H1 (cell line): ENCODE results near the gene FAM149B1. TPM values are rescaled to one million over a fixed set of nuclear protein-coding genes. Genes with fewer than 3 reads are reported as not detected.

Experiments
- CTCF ChIA-PET: fragments of 300-600 bp; sonication (Branson Sonifier 250); formaldehyde crosslinking; loops from one replicate; lab custom pipeline; 2021; ENCODE audit not compliant: partially characterized antibody; lab: Charles Lee
- POLR2A ChIA-PET: fragments of 300-600 bp; sonication (Branson Sonifier 250); formaldehyde crosslinking; loops from one replicate; lab custom pipeline; 2021; ENCODE audit warnings: inconsistent platforms; ENCODE audit not compliant: partially characterized antibody; lab: Charles Lee
- DNase-seq, 2 experiments: peaks; one replicate each; pipeline versions ENCODE4 v3.0.0 to v3.0.0-alpha.2; 2010 to 2022; ENCODE audit warnings: low spot score in 2 of 2, low read depth in 1 of 2, mixed read lengths in 1 of 2
- FAIRE-seq: peaks from 2 replicates; lab custom pipeline; 2011; peaks lifted over from hg19 to GRCh38; lab: Jason Lieb, UNC
- H2AFZ ChIP-seq: 2 replicates; pipeline ENCODE4 v1.8.1; 2012; ENCODE audit warnings: low read length, inconsistent platforms
- H2AK5ac ChIP-seq: 2 replicates; pipeline ENCODE4 v1.6.1; 2013; ENCODE audit warnings: low read depth, low read length
- H2BK120ac ChIP-seq: replicated peaks from 2 replicates; pipeline ENCODE3; 2013; ENCODE audit warnings: low read depth, low read length, inconsistent platforms
- H2BK12ac ChIP-seq: 2 replicates; pipeline ENCODE4 v1.6.1; 2013; ENCODE audit warnings: low read depth, low read length
- H2BK15ac ChIP-seq: 2 replicates; pipeline ENCODE4 v1.6.1; 2013; ENCODE audit warnings: low read length
- H2BK20ac ChIP-seq: 2 replicates; pipeline ENCODE4 v1.6.1; 2013; ENCODE audit warnings: low read length
- H2BK5ac ChIP-seq: 2 replicates; pipeline ENCODE4 v1.6.1; 2013; ENCODE audit warnings: low read depth, low read length
- H3K14ac ChIP-seq: 2 replicates; pipeline ENCODE4 v1.6.1; 2013; ENCODE audit warnings: inconsistent platforms; ENCODE audit not compliant: insufficient read length
- H3K18ac ChIP-seq: 2 replicates; pipeline ENCODE4 v1.6.1; 2013; ENCODE audit warnings: low read length; ENCODE audit errors: extremely low read depth
- H3K23ac ChIP-seq: 2 replicates; pipeline ENCODE4 v1.6.1; 2013; ENCODE audit warnings: inconsistent platforms; ENCODE audit not compliant: insufficient read length
- H3K23me2 ChIP-seq: 2 replicates; pipeline ENCODE4 v1.6.1; 2013; ENCODE audit warnings: low read depth, low read length
- H3K27ac ChIP-seq: 2 replicates; pipeline ENCODE4 v1.6.1; 2011; ENCODE audit warnings: low read depth, low read length, inconsistent platforms
- H3K27me3 ChIP-seq, 4 experiments: replicated peaks in 1 of 4; 1 replicate in 1 of 4; 2 replicates in 3 of 4; pipeline versions ENCODE4 v1.6.1 to v1.8.1; 2011 to 2013; ENCODE audit warnings: low read length in 3 of 4, mild to moderate bottlenecking in 3 of 4, inconsistent platforms in 2 of 4, mixed read lengths in 2 of 4, moderate library complexity in 1 of 4; ENCODE audit not compliant: control insufficient read depth in 3 of 4, insufficient read depth in 3 of 4; ENCODE audit errors: extremely low read depth in 1 of 4
- H3K36me3 ChIP-seq, 4 experiments: 2 replicates each; pipeline versions ENCODE4 v1.6.1 to v1.8.1; 2011 to 2013; ENCODE audit warnings: mild to moderate bottlenecking in 4 of 4, low read length in 3 of 4, moderate library complexity in 2 of 4, control low read depth in 1 of 4, inconsistent platforms in 1 of 4; ENCODE audit not compliant: insufficient read depth in 4 of 4, control insufficient read depth in 2 of 4
- H3K4ac ChIP-seq: replicated peaks from 2 replicates; pipeline ENCODE3; 2013; ENCODE audit warnings: low read length, low read depth, mixed read lengths, inconsistent platforms; ENCODE audit not compliant: insufficient read length
- H3K4me1 ChIP-seq, 4 experiments: replicated peaks in 1 of 4; 1 replicate in 1 of 4; 2 replicates in 3 of 4; pipeline versions ENCODE4 v1.6.1 to v1.8.1; 2011 to 2013; ENCODE audit warnings: low read length in 3 of 4, inconsistent platforms in 2 of 4, mixed read lengths in 1 of 4; ENCODE audit not compliant: insufficient read depth in 4 of 4, control insufficient read depth in 3 of 4
- H3K4me2 ChIP-seq, 2 experiments: 2 replicates each; pipeline versions ENCODE4 v1.6.1 to v1.8.1; 2011 to 2013; ENCODE audit warnings: low read depth in 2 of 2, low read length in 2 of 2, control low read depth in 1 of 2, inconsistent platforms in 1 of 2, mild to moderate bottlenecking in 1 of 2; ENCODE audit not compliant: insufficient read depth in 1 of 2
- H3K4me3 ChIP-seq, 4 experiments: fragments of 200-600, 300-600 bp in 1 of 4; sonication (generic), shearing (Covaris generic), sonication (Bioruptor Twin) in 1 of 4; 2 replicates each; pipeline versions ENCODE4 v1.5.1 to v1.8.1; 2011 to 2016; ENCODE audit warnings: low read length in 4 of 4, low read depth in 3 of 4, control low read depth in 2 of 4, inconsistent platforms in 2 of 4, mild to moderate bottlenecking in 2 of 4, mixed read lengths in 1 of 4, moderate library complexity in 1 of 4; ENCODE audit not compliant: insufficient read depth in 2 of 4; ENCODE audit errors: extremely low read depth in 1 of 4
- H3K56ac ChIP-seq: replicated peaks from 2 replicates; pipeline ENCODE3; 2013; ENCODE audit warnings: low read depth, mild to moderate bottlenecking, mixed read lengths, low read length, inconsistent platforms; ENCODE audit not compliant: insufficient read length
- H3K79me1 ChIP-seq: 2 replicates; pipeline ENCODE4 v1.6.1; 2013; ENCODE audit warnings: low read depth, low read length, control low read depth
- H3K79me2 ChIP-seq, 2 experiments: 2 replicates each; pipeline versions ENCODE4 v1.6.1 to v1.8.1; 2012 to 2013; ENCODE audit warnings: low read length in 2 of 2, mild to moderate bottlenecking in 2 of 2, inconsistent platforms in 1 of 2; ENCODE audit not compliant: insufficient read depth in 2 of 2, control insufficient read depth in 1 of 2
- H3K9ac ChIP-seq, 4 experiments: replicated peaks in 1 of 4; 1 replicate in 1 of 4; 2 replicates in 3 of 4; pipeline versions ENCODE4 v1.6.1 to v1.8.1; 2011 to 2013; ENCODE audit warnings: low read depth in 3 of 4, low read length in 3 of 4, control low read depth in 2 of 4, mild to moderate bottlenecking in 2 of 4, moderate library complexity in 2 of 4, inconsistent platforms in 1 of 4; ENCODE audit errors: extremely low read depth in 1 of 4
- H3K9me3 ChIP-seq, 2 experiments: 2 replicates each; pipeline versions ENCODE4 v1.6.1 to v1.8.1; 2012 to 2013; ENCODE audit warnings: mild to moderate bottlenecking in 2 of 2, moderate library complexity in 2 of 2, control low read depth in 1 of 2, inconsistent platforms in 1 of 2, low read depth in 1 of 2, low read length in 1 of 2, mixed read lengths in 1 of 2; ENCODE audit not compliant: insufficient read depth in 2 of 2
- H4K20me1 ChIP-seq, 2 experiments: replicated peaks in 1 of 2; 2 replicates each; pipeline versions ENCODE3 to v1.8.1; 2011 to 2013; ENCODE audit warnings: inconsistent platforms in 2 of 2, low read length in 2 of 2, mild to moderate bottlenecking in 1 of 2; ENCODE audit not compliant: insufficient read depth in 2 of 2, control insufficient read depth in 1 of 2
- H4K5ac ChIP-seq: 2 replicates; pipeline ENCODE4 v1.6.1; 2013; ENCODE audit warnings: low read length, low read depth, mixed read lengths, inconsistent platforms; ENCODE audit not compliant: insufficient read length
- H4K8ac ChIP-seq: 2 replicates; pipeline ENCODE4 v1.8.0; 2013; ENCODE audit warnings: mild to moderate bottlenecking, moderate library complexity, low read length, inconsistent platforms; ENCODE audit not compliant: insufficient read depth; ENCODE audit errors: extremely low read depth
- H4K91ac ChIP-seq: replicated peaks from 2 replicates; pipeline ENCODE3; 2013; ENCODE audit warnings: low read length, mixed read lengths, inconsistent platforms; ENCODE audit not compliant: insufficient read length
- CTBP2 ChIP-seq: IDR thresholded peaks from 2 replicates; pipeline ENCODE4 v1.7.0; 2011; ENCODE audit warnings: borderline replicate concordance, mild to moderate bottlenecking, moderate library complexity, mixed read lengths, low read length; ENCODE audit not compliant: insufficient read depth, insufficient read length
- GTF2F1 ChIP-seq: IDR thresholded peaks from 2 replicates; pipeline ENCODE4 v1.6.1; 2012; ENCODE audit warnings: low read depth, low read length, improper control_type of control experiment, borderline replicate concordance
- HDAC2 ChIP-seq, 2 experiments: fragments of 300-600 bp in 1 of 2; sonication (generic) in 1 of 2; IDR thresholded peaks; 2 replicates each; pipeline ENCODE4 v1.6.1; 2011 to 2012; ENCODE audit warnings: low read depth in 2 of 2, low read length in 2 of 2, mild to moderate bottlenecking in 2 of 2, moderate library complexity in 2 of 2, borderline replicate concordance in 1 of 2, inconsistent platforms in 1 of 2
- JUN ChIP-seq: IDR thresholded peaks from 2 replicates; pipeline ENCODE4 v1.6.1; 2011; ENCODE audit warnings: low read depth, mild to moderate bottlenecking, improper control_type of control experiment, low read length
- KDM1A ChIP-seq: fragments of 200-600, 300-600 bp; sonication (generic); IDR thresholded peaks from 2 replicates; pipeline ENCODE4 v1.7.1; 2016; ENCODE audit warnings: mild to moderate bottlenecking, low read length, borderline replicate concordance
- NRF1 ChIP-seq: IDR thresholded peaks from 2 replicates; pipeline ENCODE4 v1.6.1; 2011; ENCODE audit warnings: mild to moderate bottlenecking, low read depth, low read length, improper control_type of control experiment
- RAD21 ChIP-seq, 2 experiments: IDR thresholded peaks in 1 of 2; conservative IDR thresholded peaks in 1 of 2; 2 replicates each; pipeline ENCODE4 v1.6.1; 2011; ENCODE audit warnings: low read depth in 2 of 2, low read length in 2 of 2, improper control_type of control experiment in 1 of 2, inconsistent platforms in 1 of 2, mild to moderate bottlenecking in 1 of 2, moderate library complexity in 1 of 2
- SIX5 ChIP-seq: IDR thresholded peaks from 2 replicates; pipeline ENCODE4 v1.6.1; 2011; ENCODE audit warnings: mild to moderate bottlenecking, low read depth, low read length
- SP1 ChIP-seq: IDR thresholded peaks from 2 replicates; pipeline ENCODE4 v1.6.1; 2011; ENCODE audit warnings: low read depth, low read length
- SP4 ChIP-seq: IDR thresholded peaks from 2 replicates; pipeline ENCODE4 v1.6.1; 2012; ENCODE audit warnings: low read length, inconsistent platforms
- SUZ12 ChIP-seq: fragments of 200-600 bp; sonication (generic); IDR thresholded peaks from 2 replicates; pipeline ENCODE4 v1.6.1; 2012; ENCODE audit warnings: mild to moderate bottlenecking, inconsistent platforms, low read length, moderate library complexity, mixed read lengths
- WGBS, 2 experiments: shearing (Covaris generic) in 1 of 2; methylation state at CpG; one replicate each; pipeline versions ENCODE4 v1.1.6 to v1.1.7; 2013 to 2015; ENCODE audit warnings: low lambda C conversion rate in 2 of 2, mixed read lengths in 2 of 2, inconsistent platforms in 1 of 2, low coverage in 1 of 2, missing lambda C conversion rate in 1 of 2; ENCODE audit not compliant: insufficient replicate concordance in 2 of 2, insufficient coverage in 1 of 2, insufficient read length in 1 of 2; ENCODE audit errors: extremely low coverage in 1 of 2, missing lambda C conversion rate in 1 of 2; 5-methylcytosine and 5-hydroxymethylcytosine counted together
- polyA plus RNA-seq, 7 experiments: library from polyadenylated mRNA; depleted of rRNA in 3 of 7; stranded (reverse) in 5 of 7; unstranded in 2 of 7; fragments of >200 nt in 5 of 7; fragments of 200-250 nt in 2 of 7; gene quantifications; 1 replicate in 5 of 7; 2 replicates in 1 of 7; 4 replicates in 1 of 7; pipeline versions ENCODE4 v1.2.1 to v1.2.3, GENCODE V29; 2011 to 2013; ENCODE audit warnings: missing spikeins in 2 of 7, mixed read lengths in 2 of 7
- total RNA-seq: library from RNA; stranded (reverse); fragmentation: NEBNext Ultra II Directional; extraction: Animal tissue kit (Norgen Biotek cat#: 25700); gene quantifications from 2 replicates; pipeline ENCODE4 v1.2.1, GENCODE V29; 2021

The FAM149B1 gene
- total and polyA plus RNA-seq, 2 of the 8 experiments (the other 6 are each of a cell fraction or from before 2014, with no cell fraction given) = 16.8 to 21.9 TPM

DNA sequence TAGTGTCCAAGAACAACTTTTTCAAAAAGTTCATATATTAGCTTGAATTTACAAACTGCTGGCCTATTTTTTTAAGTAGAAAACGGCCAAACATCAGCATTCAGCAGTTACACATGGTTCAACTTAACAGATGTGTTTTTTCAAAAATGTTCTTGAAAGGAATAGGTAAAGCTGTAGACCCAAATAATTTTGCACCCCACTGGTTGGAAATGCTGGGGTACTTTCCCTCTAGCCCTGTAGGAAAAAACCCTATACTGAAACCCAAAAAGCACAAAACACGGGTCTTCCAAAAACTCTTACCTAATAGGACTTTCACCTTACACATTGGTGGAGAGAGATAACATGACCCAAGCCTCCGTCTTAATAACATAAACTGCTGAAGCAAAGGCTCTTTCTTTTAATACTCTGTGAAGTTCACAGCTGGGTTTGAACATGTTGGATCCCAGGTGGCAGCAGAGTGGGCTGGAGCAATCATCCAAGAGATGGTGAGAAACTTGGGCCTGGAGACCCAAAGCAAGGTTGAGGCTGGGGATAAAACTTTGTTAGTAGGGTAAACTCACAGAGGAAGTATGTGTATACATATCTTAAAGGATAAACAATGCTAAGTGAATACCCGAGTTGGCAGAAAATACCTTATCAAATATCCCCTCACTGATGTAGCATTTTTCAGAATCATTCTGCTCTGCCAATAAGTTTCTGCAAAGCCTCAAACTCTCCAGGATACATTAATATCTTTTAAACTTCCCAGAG, 79.8 kb downstream of the FAM149B1 start:
- FAIRE-seq (no peak), DNase-seq (no peak)
- Histone ChIP-seq H3K9me3 (no peaks in the 10 kb centered on the region), H4K20me1 (peaks cover 0 to 3% of the 10 kb centered on the region in 2 experiments), H3K9ac (peak overlapping the region in 3 of 4 experiments; percentile 72 to 98 (median 97); a peak in 5 of 7 replicates), H3K27me3 (no peaks in the 10 kb centered on the region), H3K4ac (no peak overlapping the region), H3K23me2 (peaks cover 5% of the 10 kb centered on the region), H2BK15ac (no peak overlapping the region), H2AK5ac (no peak overlapping the region), H2BK120ac (no peak overlapping the region), H3K4me3 (peak overlapping the region; percentile 57 to 92 (median 86); a peak in 7 of 8 replicates), H3K23ac (no peak overlapping the region), H4K8ac (no peak overlapping the region; the same call in 1 of the 2 replicates), H3K14ac (no peak overlapping the region), H3K56ac (peak overlapping the region; percentile 4), H3K4me1 (peaks cover 0 to 4% (median 3%) of the 10 kb centered on the region in 4 experiments; a peak in 5 of 7 replicates), H3K4me2 (peak overlapping the region; percentile 21 to 69), H3K79me1 (0 out of 2 replicates have a peak, but pooled peaks cover 3% of the 10 kb centered on the region), H4K91ac (no peak overlapping the region), H4K5ac (peak overlapping the region; percentile 42), H2BK12ac (no peak overlapping the region), H2BK5ac (no peak overlapping the region), H3K18ac (no peak overlapping the region), H2AFZ (no peak overlapping the region), H2BK20ac (no peak overlapping the region), H3K27ac (peak overlapping the region; percentile 71), H3K79me2 (peaks cover 7 to 68% of the 10 kb centered on the region in 2 experiments; a peak in 2 of 4 replicates), H3K36me3 (peaks cover 14 to 49% (median 37%) of the 10 kb centered on the region in 4 experiments)
- ChIA-PET CTCF (interaction anchor here (1.7 kb wide), 1 partner anchor 12 kb away, joined by 4 read pairs; no protein-coding TSS in a partner anchor), POLR2A (interaction anchor here (0.6 to 4.8 kb wide), 44 partner anchors 8 to 525 kb away, joined by 3 to 62 read pairs (median 5); partner anchors contain the start of genes ANXA7, CFAP70, ECD and FAM149B1)
- WGBS, 2 experiments = 63% methylated on average over 4 of the region's 4 CpGs; no CpG with 5 or more reads in 1 of the 2 experiments
- TF ChIP-seq SP1 = no peak
- TF ChIP-seq SUZ12 = no peak
- TF ChIP-seq GTF2F1 = no peak
- no peak for TF ChIP-seq CTBP2
- no peak for TF ChIP-seq SIX5
- no peak for TF ChIP-seq KDM1A
- TF ChIP-seq HDAC2 (IDR thresholded peaks at IDR 0.05; ENCODE audit: borderline replicate concordance in 1 of 2, low read depth in 2 of 2, low read length in 2 of 2) = no peak
- no peak for TF ChIP-seq SP4
- TF ChIP-seq JUN = no peak
- TF ChIP-seq RAD21 (IDR thresholded peaks at IDR 0.05 in 1 of 2, conservative IDR thresholded peaks at IDR 0.05 in 1 of 2; ENCODE audit: low read depth in 2 of 2, low read length in 2 of 2) = no peak
- TF ChIP-seq NRF1 = no peak
